SK-N-SH treated with all-trans-retinoic acid at 6 μM for 48 hours (cell line): ENCODE measurements around the gene SLC6A6.

Experiments used
- BACH2 ChIP-seq: fragments of 250-450 bp; sonication (Bioruptor Pico); IDR thresholded peaks from 2 replicates; pipeline ENCODE4 v1.9.0; 2021; ENCODE audit warnings: mild to moderate bottlenecking, borderline replicate concordance
- GLIS3 ChIP-seq: fragments of 250-450 bp; sonication (Bioruptor Pico); IDR thresholded peaks from 2 replicates; pipeline ENCODE4 v1.5.0; 2020; ENCODE audit warnings: mild to moderate bottlenecking, moderate library complexity
- OSR1 ChIP-seq: fragments of 250-450 bp; sonication (Bioruptor Pico); IDR thresholded peaks from 2 replicates; pipeline ENCODE4 v1.8.0; 2022; ENCODE audit warnings: moderate library complexity, mild to moderate bottlenecking, inconsistent platforms
- ZC3H10 ChIP-seq: fragments of 250-450 bp; sonication (Bioruptor Pico); IDR thresholded peaks from 2 replicates; pipeline ENCODE4 v1.5.1; 2021; ENCODE audit warnings: mild to moderate bottlenecking, moderate library complexity
- TF ChIP-seq, protein P1 (sequence below): fragments of 250-450 bp; sonication (Bioruptor Pico); IDR thresholded peaks from 2 replicates; pipeline ENCODE4 v1.8.0; 2021; ENCODE audit warnings: low read depth, mild to moderate bottlenecking, moderate library complexity, borderline replicate concordance
- TF ChIP-seq, protein P2 (sequence below): fragments of 250-450 bp; sonication (Bioruptor Pico); IDR thresholded peaks from 2 replicates; pipeline ENCODE4 v1.5.1; 2020; ENCODE audit warnings: low read depth, mild to moderate bottlenecking, moderate library complexity
- TF ChIP-seq, protein P3 (sequence below): fragments of 250-450 bp; sonication (Bioruptor Pico); IDR thresholded peaks from 2 replicates; pipeline ENCODE4 v1.8.0; 2020; ENCODE audit warnings: mild to moderate bottlenecking, moderate library complexity, borderline replicate concordance

DNA sequence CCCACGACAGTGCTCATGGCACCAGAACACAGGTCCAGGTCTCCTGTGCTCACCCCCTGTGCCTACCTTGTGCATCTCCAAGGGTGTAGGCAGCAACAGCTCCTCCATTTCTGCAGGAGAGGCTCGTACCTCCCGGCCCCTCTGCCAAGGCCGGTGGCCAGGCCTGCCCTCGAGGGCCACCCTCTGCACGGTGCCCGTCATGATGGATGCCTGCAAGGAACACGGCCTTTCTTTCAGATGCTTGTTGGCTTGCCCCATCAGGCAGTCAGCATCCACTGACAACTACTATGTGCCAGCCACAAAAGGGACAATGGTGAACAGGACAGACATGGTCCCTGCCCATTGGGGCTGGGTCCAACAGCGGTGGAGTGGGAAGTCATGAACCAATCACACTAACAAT, 93.9 kb downstream of the SLC6A6 start:
- TF ChIP-seq GLIS3 (CRISPR knock-in tag) = no peak
- no peak for TF ChIP-seq BACH2 (CRISPR knock-in tag)
- TF ChIP-seq, protein P1, sequence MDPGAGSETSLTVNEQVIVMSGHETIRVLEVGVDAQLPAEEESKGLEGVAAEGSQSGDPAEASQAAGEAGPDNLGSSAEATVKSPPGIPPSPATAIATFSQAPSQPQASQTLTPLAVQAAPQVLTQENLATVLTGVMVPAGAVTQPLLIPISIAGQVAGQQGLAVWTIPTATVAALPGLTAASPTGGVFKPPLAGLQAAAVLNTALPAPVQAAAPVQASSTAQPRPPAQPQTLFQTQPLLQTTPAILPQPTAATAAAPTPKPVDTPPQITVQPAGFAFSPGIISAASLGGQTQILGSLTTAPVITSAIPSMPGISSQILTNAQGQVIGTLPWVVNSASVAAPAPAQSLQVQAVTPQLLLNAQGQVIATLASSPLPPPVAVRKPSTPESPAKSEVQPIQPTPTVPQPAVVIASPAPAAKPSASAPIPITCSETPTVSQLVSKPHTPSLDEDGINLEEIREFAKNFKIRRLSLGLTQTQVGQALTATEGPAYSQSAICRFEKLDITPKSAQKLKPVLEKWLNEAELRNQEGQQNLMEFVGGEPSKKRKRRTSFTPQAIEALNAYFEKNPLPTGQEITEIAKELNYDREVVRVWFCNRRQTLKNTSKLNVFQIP (CRISPR knock-in tag) = no peak
- TF ChIP-seq, protein P2, sequence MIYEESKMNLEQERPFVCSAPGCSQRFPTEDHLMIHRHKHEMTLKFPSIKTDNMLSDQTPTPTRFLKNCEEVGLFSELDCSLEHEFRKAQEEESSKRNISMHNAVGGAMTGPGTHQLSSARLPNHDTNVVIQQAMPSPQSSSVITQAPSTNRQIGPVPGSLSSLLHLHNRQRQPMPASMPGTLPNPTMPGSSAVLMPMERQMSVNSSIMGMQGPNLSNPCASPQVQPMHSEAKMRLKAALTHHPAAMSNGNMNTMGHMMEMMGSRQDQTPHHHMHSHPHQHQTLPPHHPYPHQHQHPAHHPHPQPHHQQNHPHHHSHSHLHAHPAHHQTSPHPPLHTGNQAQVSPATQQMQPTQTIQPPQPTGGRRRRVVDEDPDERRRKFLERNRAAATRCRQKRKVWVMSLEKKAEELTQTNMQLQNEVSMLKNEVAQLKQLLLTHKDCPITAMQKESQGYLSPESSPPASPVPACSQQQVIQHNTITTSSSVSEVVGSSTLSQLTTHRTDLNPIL (CRISPR knock-in tag) = no peak
- TF ChIP-seq, protein P3, sequence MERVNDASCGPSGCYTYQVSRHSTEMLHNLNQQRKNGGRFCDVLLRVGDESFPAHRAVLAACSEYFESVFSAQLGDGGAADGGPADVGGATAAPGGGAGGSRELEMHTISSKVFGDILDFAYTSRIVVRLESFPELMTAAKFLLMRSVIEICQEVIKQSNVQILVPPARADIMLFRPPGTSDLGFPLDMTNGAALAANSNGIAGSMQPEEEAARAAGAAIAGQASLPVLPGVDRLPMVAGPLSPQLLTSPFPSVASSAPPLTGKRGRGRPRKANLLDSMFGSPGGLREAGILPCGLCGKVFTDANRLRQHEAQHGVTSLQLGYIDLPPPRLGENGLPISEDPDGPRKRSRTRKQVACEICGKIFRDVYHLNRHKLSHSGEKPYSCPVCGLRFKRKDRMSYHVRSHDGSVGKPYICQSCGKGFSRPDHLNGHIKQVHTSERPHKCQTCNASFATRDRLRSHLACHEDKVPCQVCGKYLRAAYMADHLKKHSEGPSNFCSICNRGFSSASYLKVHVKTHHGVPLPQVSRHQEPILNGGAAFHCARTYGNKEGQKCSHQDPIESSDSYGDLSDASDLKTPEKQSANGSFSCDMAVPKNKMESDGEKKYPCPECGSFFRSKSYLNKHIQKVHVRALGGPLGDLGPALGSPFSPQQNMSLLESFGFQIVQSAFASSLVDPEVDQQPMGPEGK (CRISPR knock-in tag) = no peak
- TF ChIP-seq OSR1 (CRISPR knock-in tag) = no peak
- TF ChIP-seq ZC3H10 = no peak
